T-cell (primary cell): ENCODE results near the gene NOM1. TPM values are rescaled to one million over a fixed set of nuclear protein-coding genes. Genes with fewer than 3 reads are reported as not detected.

Experiments used
- ATAC-seq, 4 experiments: fragments of 200-7000 bp in 3 of 4; fragments of 150-1000 bp in 1 of 4; cut with Tn5 transposase; replicated peaks in 1 of 4; 1 replicate in 3 of 4; 2 replicates in 1 of 4; pipeline ENCODE4 v1.10.0; 2021; ENCODE audit warnings: moderate library complexity in 3 of 4, mild to moderate bottlenecking in 2 of 4, moderate number of reproducible peaks in 1 of 4
- CTCF ChIA-PET, 2 donors: fragments of 300-600 bp; sonication (Branson Sonifier 250); formaldehyde crosslinking; loops; one replicate each; lab custom pipeline; 2022; ENCODE audit warnings: antibody characterized with exemption in 2 of 2; lab: Charles Lee
- POLR2A ChIA-PET, 2 donors: fragments of 300-600 bp; sonication (Branson Sonifier 250); formaldehyde crosslinking; loops; one replicate each; lab custom pipeline; 2022; ENCODE audit warnings: antibody characterized with exemption in 2 of 2; lab: Charles Lee
- DNase-seq, 35 experiments: peaks; one replicate each; pipeline versions ENCODE4 v3.0.0 to v3.0.0-alpha.2; 2013 to 2023
- H3K27ac ChIP-seq: one replicate; pipeline ENCODE4 v1.5.1; 2013; ENCODE audit warnings: low read length
- H3K27me3 ChIP-seq, 2 experiments: replicated peaks in 1 of 2; 1 replicate in 1 of 2; 2 replicates in 1 of 2; pipeline versions ENCODE4 v1.6.1 to v1.7.0; 2013; ENCODE audit warnings: low read length in 1 of 2, mixed read lengths in 1 of 2; ENCODE audit not compliant: control insufficient read depth in 2 of 2, insufficient read depth in 2 of 2; ENCODE audit errors: extremely low read depth in 1 of 2
- H3K36me3 ChIP-seq, 2 donors: 1 replicate in 1 of 2; 2 replicates in 1 of 2; pipeline versions ENCODE4 v1.6.1 to v1.7.0; 2013; ENCODE audit warnings: low read length in 1 of 2; ENCODE audit not compliant: control insufficient read depth in 2 of 2, insufficient read depth in 1 of 2; ENCODE audit errors: extremely low read depth in 1 of 2
- H3K4me1 ChIP-seq, 2 experiments: 1 replicate in 1 of 2; 2 replicates in 1 of 2; pipeline versions ENCODE4 v1.6.1 to v1.7.0; 2013; ENCODE audit warnings: low read length in 2 of 2, mixed read lengths in 1 of 2; ENCODE audit not compliant: insufficient read depth in 2 of 2, control insufficient read depth in 1 of 2; ENCODE audit errors: extremely low read depth in 1 of 2
- H3K4me3 ChIP-seq, 2 donors: 1 replicate in 1 of 2; 2 replicates in 1 of 2; pipeline versions ENCODE4 v1.5.1 to v1.7.0; 2013; ENCODE audit warnings: mild to moderate bottlenecking in 2 of 2, low read length in 1 of 2, moderate library complexity in 1 of 2; ENCODE audit not compliant: control insufficient read depth in 1 of 2; ENCODE audit errors: extremely low read depth in 1 of 2
- H3K9me3 ChIP-seq: 2 replicates; pipeline ENCODE4 v1.7.0; 2013
- H3K27ac Mint-ChIP-seq, 2 donors: one replicate each; pipeline ENCODE4 v1.8.0; 2020 to 2021; ENCODE audit warnings: mild to moderate bottlenecking in 2 of 2, mixed read lengths in 2 of 2
- H3K27me3 Mint-ChIP-seq, 2 donors: one replicate each; pipeline ENCODE4 v1.8.0; 2021 to 2022; ENCODE audit warnings: mixed read lengths in 2 of 2
- H3K36me3 Mint-ChIP-seq: one replicate; pipeline ENCODE4 v1.8.0; 2021; ENCODE audit warnings: mixed read lengths
- H3K4me1 Mint-ChIP-seq, 3 donors: one replicate each; pipeline ENCODE4 v1.8.0; 2020 to 2022; ENCODE audit warnings: mixed read lengths in 3 of 3, mild to moderate bottlenecking in 1 of 3
- H3K4me3 Mint-ChIP-seq, 3 donors: one replicate each; pipeline ENCODE4 v1.8.0; 2020 to 2022; ENCODE audit warnings: mild to moderate bottlenecking in 3 of 3, mixed read lengths in 3 of 3, moderate library complexity in 3 of 3
- H3K9me3 Mint-ChIP-seq, 3 donors: one replicate each; pipeline ENCODE4 v1.8.0; 2020 to 2022; ENCODE audit warnings: mixed read lengths in 3 of 3
- WGBS: methylation state at CpG from one replicate; pipeline ENCODE4 v1.1.5; 2013; ENCODE audit warnings: missing lambda C conversion rate; ENCODE audit not compliant: insufficient coverage; 5-methylcytosine and 5-hydroxymethylcytosine counted together
- total RNA-seq, 35 experiments: library from RNA in 6 of 35; stranded (reverse) in 6 of 35; fragments of 120-200 nt in 1 of 35; gene quantifications; one replicate each; pipeline versions ENCODE4 v1.2.1 to v1.2.4 and lab custom pipeline; 2013 to 2026

The NOM1 gene
- total RNA-seq, 5 donors from 2014 or later (not counting 1 experiment from before 2014, with no cell fraction given), result 31.7 to 47.8 (median 33.7) TPM

- Mint-ChIP-seq H3K4me3 (no peak overlapping the region), H3K27ac (no peak overlapping the region), H3K9me3 (no peaks in the 10 kb centered on the region), H3K36me3 (no peaks in the 10 kb centered on the region), H3K4me1 (peaks cover 20 to 35% (median 27%) of the 10 kb centered on the region in 3 donors), H3K27me3 (peaks cover 42 to 69% of the 10 kb centered on the region in 2 donors)
- no peak overlapping the region for H3K4me3 ChIP-seq
- 3% methylated on average over 66 of the region's 77 CpGs for WGBS
- H3K36me3 ChIP-seq, result no peaks in the 10 kb centered on the region
- DNase-seq, result no peak
- H3K4me1 ChIP-seq, result peaks cover 2 to 34% of the 10 kb centered on the region in 2 experiments
- ChIA-PET POLR2A (no interaction called here), CTCF (no interaction called here)
- H3K27me3 ChIP-seq, result peaks cover 14 to 84% of the 10 kb centered on the region in 2 experiments
- no peak overlapping the region for H3K27ac ChIP-seq
- no peaks in the 10 kb centered on the region for H3K9me3 ChIP-seq
- no peak for ATAC-seq
Observed at GRCh38 chr7:157005456-157006204, 56.1 kb downstream of the NOM1 start.

- H3K9me3 ChIP-seq, result no peaks in the 10 kb centered on the region
- POLR2A ChIA-PET, result no interaction called here
Observed at GRCh38 chr7:157006205-157006747, 56.8 kb downstream of the NOM1 start.

DNA sequence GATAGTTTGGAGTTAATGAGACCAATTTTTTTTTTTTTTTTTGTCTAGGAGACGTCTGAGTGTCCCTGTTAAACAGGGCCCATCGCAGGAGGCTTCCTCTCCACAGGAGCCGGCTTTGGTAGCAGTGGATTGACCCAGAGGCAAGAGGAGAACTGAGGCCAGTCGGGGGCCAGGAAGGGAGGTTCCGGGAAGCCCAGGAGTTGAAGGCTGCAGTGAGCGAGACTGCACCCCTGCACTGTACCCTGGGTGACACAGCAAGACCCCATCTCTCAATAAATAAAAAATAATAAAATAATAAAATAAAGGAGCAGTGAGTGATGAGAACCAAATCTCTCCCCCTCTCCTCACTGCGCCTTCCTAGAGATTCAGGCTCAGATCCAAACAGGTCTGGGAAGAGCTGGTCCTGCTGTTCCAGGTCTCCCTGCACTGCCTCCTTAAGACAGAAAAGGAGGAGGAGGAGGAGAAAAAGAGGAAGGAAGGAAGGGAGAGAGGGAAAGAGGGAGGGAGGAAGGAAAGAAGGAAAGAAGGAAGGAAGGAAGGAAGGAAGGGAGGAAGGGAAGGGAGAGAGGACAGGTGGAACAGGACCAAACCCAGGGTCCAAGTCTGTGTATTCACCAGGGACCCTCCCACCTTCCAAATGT lies 57.4 kb downstream of the NOM1 start:
- H3K27ac ChIP-seq, result no peak overlapping the region
- ATAC-seq (no peak), DNase-seq (no peak)
- ChIA-PET POLR2A (no interaction called here), CTCF (no interaction called here)
- H3K9me3 Mint-ChIP-seq, result no peaks in the 10 kb centered on the region
- H3K27me3 ChIP-seq, result peaks cover 8 to 83% of the 10 kb centered on the region in 2 experiments
- WGBS, result no CpG with 5 or more reads among the region's 7 CpGs
- H3K4me3 Mint-ChIP-seq, result no peak overlapping the region
- H3K27ac Mint-ChIP-seq, result no peak overlapping the region
- H3K4me3 ChIP-seq, result no peak overlapping the region
- H3K4me1 ChIP-seq, result peaks cover 0 to 40% of the 10 kb centered on the region in 2 experiments
- no peaks in the 10 kb centered on the region for H3K9me3 ChIP-seq
- peaks cover 35 to 68% of the 10 kb centered on the region in 2 donors for H3K27me3 Mint-ChIP-seq
- no peaks in the 10 kb centered on the region for H3K36me3 ChIP-seq
- H3K36me3 Mint-ChIP-seq, result no peaks in the 10 kb centered on the region
- H3K4me1 Mint-ChIP-seq, result peaks cover 20 to 32% (median 25%) of the 10 kb centered on the region in 3 donors

More at GRCh38 chr7:157006205-157006747, 56.8 kb downstream of the NOM1 start:
- Mint-ChIP-seq H3K27me3 (peaks cover 36 to 67% of the 10 kb centered on the region in 2 donors), H3K36me3 (no peaks in the 10 kb centered on the region), H3K9me3 (no peaks in the 10 kb centered on the region), H3K4me3 (no peak overlapping the region), H3K4me1 (peaks cover 14 to 30% (median 23%) of the 10 kb centered on the region in 3 donors), H3K27ac (no peak overlapping the region)
- Histone ChIP-seq H3K27me3 (peaks cover 12 to 82% of the 10 kb centered on the region in 2 experiments), H3K36me3 (no peaks in the 10 kb centered on the region), H3K4me1 (peaks cover 0 to 34% of the 10 kb centered on the region in 2 experiments), H3K4me3 (no peak overlapping the region), H3K27ac (no peak overlapping the region)
- WGBS, result 11% methylated on average over 36 of the region's 39 CpGs
- CTCF ChIA-PET, result no interaction called here
- ATAC-seq (no peak), DNase-seq (no peak)

- H3K27ac Mint-ChIP-seq, result no peak overlapping the region
- ATAC-seq (no peak), DNase-seq (no peak)
- Histone ChIP-seq H3K4me3 (no peak overlapping the region), H3K36me3 (no peaks in the 10 kb centered on the region), H3K27ac (no peak overlapping the region), H3K27me3 (peaks cover 7 to 80% of the 10 kb centered on the region in 2 experiments), H3K9me3 (no peaks in the 10 kb centered on the region), H3K4me1 (peaks cover 0 to 35% of the 10 kb centered on the region in 2 experiments)
- H3K4me3 Mint-ChIP-seq, result peak overlapping the region in 1 of 3 donors; percentile 68
- peaks cover 35 to 69% of the 10 kb centered on the region in 2 donors for H3K27me3 Mint-ChIP-seq
- H3K36me3 Mint-ChIP-seq, result no peaks in the 10 kb centered on the region
- CTCF ChIA-PET, result no interaction called here
- WGBS, result 18% methylated on average over 12 of the region's 18 CpGs
- H3K9me3 Mint-ChIP-seq, result no peaks in the 10 kb centered on the region
- POLR2A ChIA-PET, result no interaction called here
- H3K4me1 Mint-ChIP-seq, result peaks cover 23 to 31% (median 24%) of the 10 kb centered on the region in 3 donors
Observed at GRCh38 chr7:157007470-157008066, 58.1 kb downstream of the NOM1 start.

- peaks cover 11 to 79% of the 10 kb centered on the region in 2 experiments for H3K27me3 ChIP-seq
- Mint-ChIP-seq H3K9me3 (no peaks in the 10 kb centered on the region), H3K4me3 (peak overlapping the region; percentile 18 to 68 (median 46)), H3K27ac (no peak overlapping the region), H3K36me3 (no peaks in the 10 kb centered on the region), H3K27me3 (peaks cover 38 to 73% of the 10 kb centered on the region in 2 donors), H3K4me1 (peaks cover 23 to 31% (median 24%) of the 10 kb centered on the region in 3 donors)
- no peaks in the 10 kb centered on the region for H3K9me3 ChIP-seq
- CTCF ChIA-PET, result no interaction called here
- no peak overlapping the region for H3K4me3 ChIP-seq
- peaks cover 0 to 35% of the 10 kb centered on the region in 2 experiments for H3K4me1 ChIP-seq
- POLR2A ChIA-PET, result no interaction called here
- ATAC-seq, result no peak
- 11% methylated on average over 28 of the region's 35 CpGs for WGBS
- no peak for DNase-seq
- H3K27ac ChIP-seq, result no peak overlapping the region
- no peaks in the 10 kb centered on the region for H3K36me3 ChIP-seq
Observed at GRCh38 chr7:157008206-157009169, 59.0 kb downstream of the NOM1 start.
